ENCODE results near the gene SH2D7.
"Not testable (repeated sequence)": the region's sequence is repeated elsewhere in the genome, so short reads cannot be mapped to it uniquely, and the experiment has no call there.

Gene SH2D7

GRCh38 chr15:78149805-78150751 is 57.7 kb downstream of the SH2D7 start:
- TF ChIP-seq CTCF (IDR thresholded peaks at IDR 0.05; ENCODE audit: extremely low read depth, insufficient read depth, missing control alignments): no peak

GRCh38 chr15:78151075-78151474 is 58.7 kb downstream of the SH2D7 start:
- DNase-seq (ENCODE audit: low spot score); in situ Hi-C loops (cut with MboI; ENCODE audit: low pct_unique_long_range_greater_than_20kb, low sequenced_read_pairs, unreplicated experiment): not testable (repeated sequence)

More at GRCh38 chr15:78149805-78150751, 57.7 kb downstream of the SH2D7 start:
- in situ Hi-C loops (cut with MboI; ENCODE audit: low pct_unique_long_range_greater_than_20kb, low sequenced_read_pairs, unreplicated experiment): no loop called here
- DNase-seq (ENCODE audit: low spot score): no peak
